Measurements from ENCODE around the gene TNFSF12.

The TNFSF12 gene

GRCh38 chr17:7548585-7549400, at the start of gene TNFSF12:
TSS of gene TNFSF12 (plus strand) at chr17:7549058. CDS start at chr17:7549154, 96 bp downstream.
- DNase-seq (ENCODE audit: low read depth in 2 of 2): peak in 1 of 2 donors; percentile 42

- DNase-seq (ENCODE audit: low read depth in 2 of 2): no peak
These were observed 49.7 kb upstream of the TNFSF12 start for GRCh38 chr17:7499161-7499560.

GRCh38 chr17:7501729-7502128, 47.1 kb upstream of the TNFSF12 start:
- DNase-seq (ENCODE audit: low read depth in 2 of 2): no peak

GRCh38 chr17:7502171-7502847, 46.5 kb upstream of the TNFSF12 start:
- no peak for DNase-seq (ENCODE audit: low read depth in 2 of 2)

GRCh38 chr17:7502987-7503386, 45.9 kb upstream of the TNFSF12 start:
- DNase-seq (ENCODE audit: low read depth in 2 of 2): no peak

GRCh38 chr17:7503521-7503920, 45.3 kb upstream of the TNFSF12 start:
- no peak for DNase-seq (ENCODE audit: low read depth in 2 of 2)

GRCh38 chr17:7508145-7508544, 40.7 kb upstream of the TNFSF12 start:
- no peak for DNase-seq (ENCODE audit: low read depth in 2 of 2)

- no peak for DNase-seq (ENCODE audit: low read depth in 2 of 2)
These were observed 40.0 kb upstream of the TNFSF12 start for GRCh38 chr17:7508846-7509245.

- no peak for DNase-seq (ENCODE audit: low read depth in 2 of 2)
These were observed 38.9 kb upstream of the TNFSF12 start for GRCh38 chr17:7509937-7510336.

- DNase-seq (ENCODE audit: low read depth in 2 of 2): no peak
These were observed 37.8 kb upstream of the TNFSF12 start for GRCh38 chr17:7511108-7511507.

- no peak for DNase-seq (ENCODE audit: low read depth in 2 of 2)
These were observed 36.8 kb upstream of the TNFSF12 start for GRCh38 chr17:7512105-7512504.

- DNase-seq (ENCODE audit: low read depth in 2 of 2): no peak
These were observed 35.9 kb upstream of the TNFSF12 start for GRCh38 chr17:7512824-7513540.

GRCh38 chr17:7513850-7514419, 34.9 kb upstream of the TNFSF12 start:
- DNase-seq (ENCODE audit: low read depth in 2 of 2): no peak

GRCh38 chr17:7515911-7516610, 32.8 kb upstream of the TNFSF12 start:
- DNase-seq (ENCODE audit: low read depth in 2 of 2): no peak

- peak in 1 of 2 donors; percentile 33 for DNase-seq (ENCODE audit: low read depth in 2 of 2)
These were observed 25.8 kb upstream of the TNFSF12 start for GRCh38 chr17:7523033-7523432.

GRCh38 chr17:7528842-7529241, 20.0 kb upstream of the TNFSF12 start:
- no peak for DNase-seq (ENCODE audit: low read depth in 2 of 2)

GRCh38 chr17:7530023-7530900, 18.6 kb upstream of the TNFSF12 start:
- DNase-seq (ENCODE audit: low read depth in 2 of 2): no peak

GRCh38 chr17:7538050-7538449, 10.8 kb upstream of the TNFSF12 start:
- no peak for DNase-seq (ENCODE audit: low read depth in 2 of 2)

GRCh38 chr17:7538891-7539545, 9.8 kb upstream of the TNFSF12 start:
- DNase-seq (ENCODE audit: low read depth in 2 of 2): no peak

- no peak for DNase-seq (ENCODE audit: low read depth in 2 of 2)
These were observed 7.7 kb upstream of the TNFSF12 start for GRCh38 chr17:7541074-7541621.
